H9 (cell line): ENCODE data around the gene RALBP1. TPM values are rescaled to one million over a fixed set of nuclear protein-coding genes. Genes with fewer than 3 reads are reported as not detected.

Experiments
- DNase-seq: peaks from one replicate; pipeline ENCODE4 v3.0.0-alpha.2; 2017
- H2AFZ ChIP-seq: one replicate; pipeline ENCODE4 v1.6.1; 2013; ENCODE audit warnings: mild to moderate bottlenecking, low read length, control low read depth, moderate library complexity
- H2AK5ac ChIP-seq: 2 replicates; pipeline ENCODE4 v1.6.1; 2013; ENCODE audit warnings: low read length, control low read depth, mixed read lengths; ENCODE audit not compliant: insufficient read length
- H2BK120ac ChIP-seq: one replicate; pipeline ENCODE4 v1.6.1; 2013; ENCODE audit warnings: low read depth, mild to moderate bottlenecking, low read length, control low read depth, inconsistent platforms; ENCODE audit not compliant: poor library complexity, severe bottlenecking
- H2BK12ac ChIP-seq: 2 replicates; pipeline ENCODE4 v1.6.1; 2013; ENCODE audit warnings: low read length, control low read depth, mixed read lengths, low read depth; ENCODE audit not compliant: insufficient read length
- H2BK15ac ChIP-seq: 2 replicates; pipeline ENCODE4 v1.6.1; 2013; ENCODE audit warnings: low read depth, low read length, control low read depth
- H2BK20ac ChIP-seq: one replicate; pipeline ENCODE4 v1.6.1; 2013; ENCODE audit warnings: low read depth, mild to moderate bottlenecking, low read length, control low read depth, inconsistent platforms; ENCODE audit not compliant: poor library complexity, severe bottlenecking
- H2BK5ac ChIP-seq: 2 replicates; pipeline ENCODE4 v1.6.1; 2013; ENCODE audit warnings: low read length, control low read depth, mixed read lengths; ENCODE audit not compliant: insufficient read length
- H3K14ac ChIP-seq: 2 replicates; pipeline ENCODE4 v1.6.1; 2013; ENCODE audit warnings: low read length, control low read depth; ENCODE audit not compliant: insufficient read depth
- H3K18ac ChIP-seq: 2 replicates; pipeline ENCODE4 v1.6.1; 2013; ENCODE audit warnings: low read depth, mild to moderate bottlenecking, mixed read lengths, low read length, control low read depth; ENCODE audit not compliant: insufficient read length
- H3K23ac ChIP-seq: 2 replicates; pipeline ENCODE4 v1.6.1; 2013; ENCODE audit warnings: low read length, control low read depth, mixed read lengths, low read depth; ENCODE audit not compliant: insufficient read length
- H3K23me2 ChIP-seq: 2 replicates; pipeline ENCODE4 v1.6.1; 2013; ENCODE audit warnings: low read depth, mild to moderate bottlenecking, mixed read lengths, low read length, control low read depth; ENCODE audit not compliant: insufficient read length, poor library complexity, severe bottlenecking
- H3K27ac ChIP-seq: 2 replicates; pipeline ENCODE4 v1.5.1; 2013; ENCODE audit warnings: low read length, control low read depth, mixed read lengths, low read depth; ENCODE audit not compliant: insufficient read length
- H3K27me3 ChIP-seq: 2 replicates; pipeline ENCODE4 v1.6.1; 2013; ENCODE audit warnings: low read length, control low read depth, inconsistent platforms; ENCODE audit not compliant: insufficient read depth
- H3K4ac ChIP-seq: 2 replicates; pipeline ENCODE4 v1.6.1; 2013; ENCODE audit warnings: low read depth, mild to moderate bottlenecking, control low read depth, inconsistent platforms, low read length, moderate library complexity
- H3K4me1 ChIP-seq: 2 replicates; pipeline ENCODE4 v1.6.1; 2013; ENCODE audit warnings: low read length, control low read depth, inconsistent platforms; ENCODE audit not compliant: insufficient read depth
- H3K4me2 ChIP-seq: 2 replicates; pipeline ENCODE4 v1.6.1; 2013; ENCODE audit warnings: low read length, control low read depth, mixed read lengths; ENCODE audit not compliant: insufficient read length, insufficient read depth
- H3K56ac ChIP-seq: 2 replicates; pipeline ENCODE4 v1.6.1; 2013; ENCODE audit warnings: low read depth, mild to moderate bottlenecking, mixed read lengths, low read length, control low read depth; ENCODE audit not compliant: insufficient read length
- H3K79me1 ChIP-seq: 2 replicates; pipeline ENCODE4 v1.6.1; 2013; ENCODE audit warnings: low read depth, mild to moderate bottlenecking, moderate library complexity, low read length, control low read depth, inconsistent platforms; ENCODE audit not compliant: insufficient read depth, poor library complexity, severe bottlenecking
- H3K79me2 ChIP-seq: 2 replicates; pipeline ENCODE4 v1.6.1; 2013; ENCODE audit warnings: low read length, control low read depth, inconsistent platforms; ENCODE audit not compliant: insufficient read depth
- H3K9ac ChIP-seq: 2 replicates; pipeline ENCODE4 v1.6.1; 2013; ENCODE audit warnings: low read length, control low read depth, mixed read lengths; ENCODE audit not compliant: insufficient read length; ENCODE audit errors: extremely low read depth
- H3K9me3 ChIP-seq: one replicate; pipeline ENCODE4 v1.6.1; 2013; ENCODE audit warnings: low read depth, low read length, inconsistent platforms; ENCODE audit not compliant: control insufficient read depth
- H3T11ph ChIP-seq: one replicate; pipeline ENCODE4 v1.6.1; 2013; ENCODE audit warnings: mild to moderate bottlenecking, low read length, control low read depth, inconsistent platforms
- H4K20me1 ChIP-seq: one replicate; pipeline ENCODE4 v1.6.1; 2013; ENCODE audit not compliant: control insufficient read depth, insufficient read length, insufficient read depth
- H4K5ac ChIP-seq: 2 replicates; pipeline ENCODE4 v1.6.1; 2013; ENCODE audit warnings: low read depth, mild to moderate bottlenecking, mixed read lengths, low read length, control low read depth; ENCODE audit not compliant: insufficient read length
- H4K8ac ChIP-seq: replicated peaks from 2 replicates; pipeline ENCODE4 v1.6.1; 2013; ENCODE audit warnings: low read length, control low read depth, mixed read lengths, low read depth; ENCODE audit not compliant: insufficient read length
- H4K91ac ChIP-seq: 2 replicates; pipeline ENCODE4 v1.6.1; 2013; ENCODE audit warnings: low read depth, mild to moderate bottlenecking, moderate library complexity, mixed read lengths, low read length, control low read depth; ENCODE audit not compliant: insufficient read length
- H3K27ac Mint-ChIP-seq, 3 experiments: 2 replicates in 2 of 3; 3 replicates in 1 of 3; pipeline ENCODE4 v1.8.0; 2020 to 2021; ENCODE audit warnings: mixed read lengths in 3 of 3, mild to moderate bottlenecking in 1 of 3, moderate library complexity in 1 of 3
- H3K27me3 Mint-ChIP-seq: 2 replicates; pipeline ENCODE4 v1.8.0; 2021; ENCODE audit warnings: low read depth, mild to moderate bottlenecking, moderate library complexity, mixed read lengths
- H3K36me3 Mint-ChIP-seq, 3 experiments: 2 replicates in 2 of 3; 3 replicates in 1 of 3; pipeline ENCODE4 v1.8.0; 2020 to 2021; ENCODE audit warnings: low read depth in 3 of 3, mixed read lengths in 3 of 3; ENCODE audit not compliant: insufficient read depth in 1 of 3
- H3K4me1 Mint-ChIP-seq, 2 experiments: 2 replicates each; pipeline ENCODE4 v1.8.0; 2020; ENCODE audit warnings: mixed read lengths in 2 of 2
- H3K4me3 Mint-ChIP-seq, 2 experiments: 2 replicates in 1 of 2; 3 replicates in 1 of 2; pipeline ENCODE4 v1.8.0; 2020 to 2021; ENCODE audit warnings: mild to moderate bottlenecking in 2 of 2, mixed read lengths in 2 of 2, moderate library complexity in 1 of 2
- H3K9me3 Mint-ChIP-seq, 2 experiments: 2 replicates in 1 of 2; 3 replicates in 1 of 2; pipeline ENCODE4 v1.8.0; 2020; ENCODE audit warnings: mild to moderate bottlenecking in 2 of 2, mixed read lengths in 2 of 2, moderate library complexity in 1 of 2
- WGBS: extraction: QIAGEN DNeasy Blood & Tissue Kit; methylation state at CpG from one replicate; pipeline ENCODE4 v1.1.7; 2013; ENCODE audit warnings: missing lambda C conversion rate, low lambda C conversion rate, mixed read lengths; ENCODE audit not compliant: insufficient read length; ENCODE audit errors: extremely low coverage; 5-methylcytosine and 5-hydroxymethylcytosine counted together
- total RNA-seq: library from RNA; stranded (reverse); gene quantifications from 2 replicates; pipeline ENCODE4 v1.2.1, GENCODE V29; 2021
- TF ChIP-seq, protein P1 (sequence below): fragments of 200-600 bp; sonication (generic); conservative IDR thresholded peaks from 3 replicates; pipeline ENCODE4 v1.8.0; 2021; ENCODE audit warnings: antibody characterized with exemption, mild to moderate bottlenecking

The RALBP1 gene
- total RNA-seq, 1 experiment from 2014 or later = 51.0 TPM

DNA sequence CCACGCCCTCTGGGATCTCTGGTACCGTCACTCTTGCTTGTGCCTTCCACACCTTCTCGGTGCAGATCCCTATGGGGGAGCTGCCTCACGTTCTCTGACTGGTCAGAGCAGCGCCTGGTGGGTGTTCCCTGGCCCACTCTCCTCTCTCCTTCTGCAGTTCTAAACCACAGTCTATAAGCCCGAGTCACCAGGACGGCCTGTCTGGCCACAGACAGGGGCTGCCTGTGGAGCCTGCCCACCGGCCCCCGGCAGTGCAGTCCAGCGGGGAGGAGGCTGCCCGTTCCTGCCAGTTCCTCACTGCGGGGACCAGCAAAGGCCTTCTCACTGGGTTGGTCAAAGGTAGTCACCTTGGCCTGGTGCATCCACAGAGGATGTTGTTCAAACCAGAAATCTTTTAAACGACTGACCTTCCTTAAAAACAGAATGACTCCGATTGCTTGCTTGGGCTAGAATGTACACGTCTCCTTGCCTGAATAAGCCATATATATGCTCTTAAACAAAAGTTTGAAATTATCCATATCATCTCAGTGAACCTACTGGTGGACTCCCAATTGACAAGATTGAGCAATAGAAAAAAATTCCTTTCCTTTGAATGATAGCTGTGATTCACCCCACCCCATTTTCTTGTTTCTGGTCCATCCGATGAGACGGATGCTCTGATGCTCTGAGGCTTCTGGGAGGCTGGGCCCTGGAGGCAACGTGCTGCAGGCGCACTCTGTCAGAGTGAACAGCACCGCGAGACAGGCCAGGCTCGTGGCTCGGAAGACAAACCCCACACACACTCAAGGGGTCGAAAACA, 61.2 kb downstream of the RALBP1 start:
- H3K27me3 ChIP-seq = no peaks in the 10 kb centered on the region
- H2BK20ac ChIP-seq = no peak overlapping the region
- no peak overlapping the region for H3K4me2 ChIP-seq
- H3K36me3 Mint-ChIP-seq = peaks cover 23 to 43% (median 29%) of the 10 kb centered on the region in 3 experiments; a peak in 6 of 7 replicates
- no peaks in the 10 kb centered on the region for H3K79me2 ChIP-seq
- no peaks in the 10 kb centered on the region for H3K9me3 Mint-ChIP-seq
- no peaks in the 10 kb centered on the region for H4K20me1 ChIP-seq
- H3T11ph ChIP-seq = no peak overlapping the region
- no peak overlapping the region for H2BK15ac ChIP-seq
- no peak overlapping the region for H2BK5ac ChIP-seq
- no peak overlapping the region for H2AFZ ChIP-seq
- peak overlapping the region in 2 of 3 experiments; percentile 71 to 80; a peak in 3 of 7 replicates for H3K27ac Mint-ChIP-seq
- H2BK120ac ChIP-seq = no peak overlapping the region
- no CpG with 5 or more reads among the region's 24 CpGs for WGBS
- H3K9me3 ChIP-seq = no peaks in the 10 kb centered on the region
- H2BK12ac ChIP-seq = no peak overlapping the region
- H2AK5ac ChIP-seq = no peak overlapping the region
- no peak overlapping the region for H3K9ac ChIP-seq
- TF ChIP-seq, protein P1, sequence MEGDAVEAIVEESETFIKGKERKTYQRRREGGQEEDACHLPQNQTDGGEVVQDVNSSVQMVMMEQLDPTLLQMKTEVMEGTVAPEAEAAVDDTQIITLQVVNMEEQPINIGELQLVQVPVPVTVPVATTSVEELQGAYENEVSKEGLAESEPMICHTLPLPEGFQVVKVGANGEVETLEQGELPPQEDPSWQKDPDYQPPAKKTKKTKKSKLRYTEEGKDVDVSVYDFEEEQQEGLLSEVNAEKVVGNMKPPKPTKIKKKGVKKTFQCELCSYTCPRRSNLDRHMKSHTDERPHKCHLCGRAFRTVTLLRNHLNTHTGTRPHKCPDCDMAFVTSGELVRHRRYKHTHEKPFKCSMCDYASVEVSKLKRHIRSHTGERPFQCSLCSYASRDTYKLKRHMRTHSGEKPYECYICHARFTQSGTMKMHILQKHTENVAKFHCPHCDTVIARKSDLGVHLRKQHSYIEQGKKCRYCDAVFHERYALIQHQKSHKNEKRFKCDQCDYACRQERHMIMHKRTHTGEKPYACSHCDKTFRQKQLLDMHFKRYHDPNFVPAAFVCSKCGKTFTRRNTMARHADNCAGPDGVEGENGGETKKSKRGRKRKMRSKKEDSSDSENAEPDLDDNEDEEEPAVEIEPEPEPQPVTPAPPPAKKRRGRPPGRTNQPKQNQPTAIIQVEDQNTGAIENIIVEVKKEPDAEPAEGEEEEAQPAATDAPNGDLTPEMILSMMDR = no peak
- no peak overlapping the region for H3K56ac ChIP-seq
- DNase-seq = no peak
- no peak overlapping the region for H3K14ac ChIP-seq
- H3K23me2 ChIP-seq = no peaks in the 10 kb centered on the region
- H3K4me3 Mint-ChIP-seq = no peak overlapping the region
- H3K23ac ChIP-seq = no peak overlapping the region
- H3K4ac ChIP-seq = no peak overlapping the region
- no peaks in the 10 kb centered on the region for H3K79me1 ChIP-seq
- H3K4me1 Mint-ChIP-seq = peaks cover 13% of the 10 kb centered on the region in 2 experiments
- H3K27me3 Mint-ChIP-seq = no peaks in the 10 kb centered on the region
- H3K4me1 ChIP-seq = no peaks in the 10 kb centered on the region; the same call in 1 of the 2 replicates
- no peak overlapping the region for H3K27ac ChIP-seq
- no peak overlapping the region for H4K8ac ChIP-seq
- H4K5ac ChIP-seq = no peak overlapping the region
- H3K18ac ChIP-seq = no peak overlapping the region
- H4K91ac ChIP-seq = no peak overlapping the region
